ENCODE results near the gene AGBL4. TPM values are rescaled to one million over a fixed set of nuclear protein-coding genes. Genes with fewer than 3 reads are reported as not detected.

The AGBL4 gene
- polyA plus RNA-seq, 4 donors = 0.99 to 1.5 (median 1.0) TPM

- no peak for DNase-seq (ENCODE audit: low read depth in 4 of 4, low spot score in 2 of 4)
Measured at GRCh38 chr1:48858200-48858920, 1165.4 kb downstream of the AGBL4 start.

GRCh38 chr1:48853006-48853405 lies 1170.7 kb downstream of the AGBL4 start:
- DNase-seq (ENCODE audit: low read depth in 4 of 4, low spot score in 2 of 4) = no peak

- DNase-seq (ENCODE audit: low read depth in 4 of 4, low spot score in 2 of 4) = no peak
Measured at GRCh38 chr1:48851638-48852037, 1172.1 kb downstream of the AGBL4 start.

GRCh38 chr1:48848035-48848434 lies 1175.7 kb downstream of the AGBL4 start:
- DNase-seq (ENCODE audit: low read depth in 4 of 4, low spot score in 2 of 4) = no peak

- no peak for DNase-seq (ENCODE audit: low read depth in 4 of 4, low spot score in 2 of 4)
Measured at GRCh38 chr1:48846441-48846840, 1177.3 kb downstream of the AGBL4 start.

GRCh38 chr1:48844187-48844586 lies 1179.6 kb downstream of the AGBL4 start:
- no peak for DNase-seq (ENCODE audit: low read depth in 4 of 4, low spot score in 2 of 4)

- DNase-seq (ENCODE audit: low read depth in 4 of 4, low spot score in 2 of 4) = peak in 1 of 4 donors; percentile 37
Measured at GRCh38 chr1:48841966-48842365, 1181.8 kb downstream of the AGBL4 start.

GRCh38 chr1:48841461-48841860 lies 1182.3 kb downstream of the AGBL4 start:
- DNase-seq (ENCODE audit: low read depth in 4 of 4, low spot score in 2 of 4) = peak in 2 of 4 donors; percentile 50 to 60

- DNase-seq (ENCODE audit: low read depth in 4 of 4, low spot score in 2 of 4) = no peak
Measured at GRCh38 chr1:48831120-48831978, 1192.4 kb downstream of the AGBL4 start.

GRCh38 chr1:48830715-48831114 lies 1193.0 kb downstream of the AGBL4 start:
- DNase-seq (ENCODE audit: low read depth in 4 of 4, low spot score in 2 of 4) = no peak

GRCh38 chr1:48829446-48829845 lies 1194.3 kb downstream of the AGBL4 start:
- no peak for DNase-seq (ENCODE audit: low read depth in 4 of 4, low spot score in 2 of 4)

- DNase-seq (ENCODE audit: low read depth in 4 of 4, low spot score in 2 of 4) = peak in 2 of 4 donors; percentile 40 to 76
Measured at GRCh38 chr1:48823168-48823567, 1200.6 kb downstream of the AGBL4 start.

GRCh38 chr1:48820491-48820890 lies 1203.3 kb downstream of the AGBL4 start:
- DNase-seq (ENCODE audit: low read depth in 4 of 4, low spot score in 2 of 4) = no peak

GRCh38 chr1:48817505-48818114 lies 1206.1 kb downstream of the AGBL4 start:
- DNase-seq (ENCODE audit: low read depth in 4 of 4, low spot score in 2 of 4) = peak in 2 of 4 donors; percentile 42 to 43

GRCh38 chr1:48810740-48811139 lies 1213.0 kb downstream of the AGBL4 start:
- no peak for DNase-seq (ENCODE audit: low read depth in 4 of 4, low spot score in 2 of 4)

- DNase-seq (ENCODE audit: low read depth in 4 of 4, low spot score in 2 of 4) = no peak
Measured at GRCh38 chr1:48808496-48808895, 1215.3 kb downstream of the AGBL4 start.

GRCh38 chr1:48807554-48808260 lies 1216.0 kb downstream of the AGBL4 start:
- no peak for DNase-seq (ENCODE audit: low read depth in 4 of 4, low spot score in 2 of 4)

GRCh38 chr1:48803474-48803873 lies 1220.3 kb downstream of the AGBL4 start:
- DNase-seq (ENCODE audit: low read depth in 4 of 4, low spot score in 2 of 4) = no peak

- DNase-seq (ENCODE audit: low read depth in 4 of 4, low spot score in 2 of 4) = no peak
Measured at GRCh38 chr1:48794816-48795215, 1228.9 kb downstream of the AGBL4 start.

GRCh38 chr1:48793863-48794262 lies 1229.9 kb downstream of the AGBL4 start:
- DNase-seq (ENCODE audit: low read depth in 4 of 4, low spot score in 2 of 4) = no peak

GRCh38 chr1:48792961-48793360 lies 1230.8 kb downstream of the AGBL4 start:
- no peak for DNase-seq (ENCODE audit: low read depth in 4 of 4, low spot score in 2 of 4)

All from left renal cortex interstitium (tissue), 4 donors.